GM19324 (cell line): Measurements from ENCODE around the gene CA12.
"Not testable (repeated sequence)": the region's sequence is repeated elsewhere in the genome, so short reads cannot be mapped to it uniquely, and the experiment has no call there.

Source experiments
- ATAC-seq: cut with Tn5 transposase; IDR thresholded peaks from one replicate; pipeline ENCODE4 v1.9.1; 2021; ENCODE audit warnings: mild to moderate bottlenecking, moderate library complexity; ENCODE audit not compliant: unreplicated experiment, low FRiP score

The CA12 gene

GRCh38 chr15:63362196-63362595 is 19.4 kb downstream of the CA12 start:
- ATAC-seq: no peak

- no peak for ATAC-seq
Measured at GRCh38 chr15:63360170-63360569, 21.5 kb downstream of the CA12 start.

- ATAC-seq: no peak
Measured at GRCh38 chr15:63358241-63359029, 23.2 kb downstream of the CA12 start.

DNA sequence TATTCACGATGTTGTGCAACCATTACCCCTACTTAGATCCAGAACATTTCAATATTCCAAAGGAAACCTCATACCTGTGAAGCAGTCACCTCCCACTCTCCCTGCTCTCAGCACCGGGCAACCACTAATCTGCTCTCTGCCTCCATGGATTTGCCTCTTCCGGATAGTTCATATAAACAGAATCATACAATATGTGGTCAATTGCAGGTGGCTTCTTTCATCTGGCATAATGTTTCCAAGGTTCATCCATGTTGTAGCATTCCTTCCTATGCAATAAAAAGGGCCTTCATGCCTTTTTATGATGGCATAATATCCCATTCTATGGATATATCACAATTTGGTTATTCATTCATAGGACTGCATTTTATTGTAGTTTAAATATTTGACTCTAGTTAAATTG is 23.9 kb downstream of the CA12 start:
- ATAC-seq: no peak

DNA sequence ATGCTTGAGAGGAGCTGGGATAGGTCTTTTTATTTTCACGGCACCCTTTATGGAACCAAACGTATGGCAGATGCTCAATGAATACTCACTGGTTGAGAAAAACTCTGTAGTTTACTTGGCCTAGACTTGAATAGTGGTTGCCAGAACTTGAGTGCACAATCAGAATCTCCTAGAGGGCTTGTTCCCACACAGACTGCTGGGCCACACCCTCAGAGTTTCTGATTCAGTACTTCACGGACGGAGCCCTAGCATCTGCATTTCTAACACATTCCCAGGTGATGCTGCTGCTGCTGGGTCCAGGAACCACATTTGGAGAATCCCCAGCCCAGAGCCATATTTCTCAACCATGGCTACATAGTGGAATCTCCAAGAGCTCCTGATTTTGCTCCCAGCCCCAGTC is 24.6 kb downstream of the CA12 start:
- no peak for ATAC-seq

DNA sequence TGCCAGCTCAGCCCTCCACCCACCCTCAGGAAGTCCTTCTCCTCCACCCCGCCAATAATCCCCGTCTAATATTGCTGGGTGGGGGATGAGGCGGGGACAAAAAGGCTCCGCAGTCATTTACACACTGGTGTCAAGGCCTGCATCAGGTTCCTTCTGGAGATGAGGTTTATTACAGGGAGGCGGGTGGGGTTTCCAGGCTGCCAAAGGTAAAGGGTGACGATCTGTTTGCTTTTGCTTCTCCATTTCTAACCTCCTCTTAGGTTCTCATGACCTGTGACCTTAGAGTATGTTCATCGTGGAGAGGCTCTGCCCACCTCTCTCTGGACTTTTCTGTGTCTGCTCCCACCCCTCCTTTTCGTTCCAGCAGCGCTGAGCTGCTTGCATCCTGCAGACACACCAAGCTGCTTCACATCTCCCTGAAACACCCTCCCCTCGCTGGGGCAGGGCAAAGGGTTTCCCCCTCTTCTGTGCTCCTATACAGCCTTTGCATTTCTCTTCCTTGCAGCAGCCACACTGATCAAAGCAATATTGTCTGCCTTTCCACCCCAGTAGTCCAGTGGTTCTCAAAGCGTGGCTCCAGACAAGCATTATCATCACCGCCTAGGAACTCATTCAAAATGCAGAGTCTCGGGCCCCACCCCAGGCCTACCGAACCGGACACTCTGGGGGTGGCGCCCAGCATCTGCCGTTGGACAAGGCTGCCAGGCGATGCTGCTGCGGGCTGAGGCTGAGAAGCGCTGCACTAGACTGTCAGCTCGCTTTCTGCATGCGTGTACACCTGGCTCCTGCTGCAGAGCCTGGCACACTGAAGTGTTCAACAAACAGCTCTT is 26.6 kb downstream of the CA12 start:
- no peak for ATAC-seq

DNA sequence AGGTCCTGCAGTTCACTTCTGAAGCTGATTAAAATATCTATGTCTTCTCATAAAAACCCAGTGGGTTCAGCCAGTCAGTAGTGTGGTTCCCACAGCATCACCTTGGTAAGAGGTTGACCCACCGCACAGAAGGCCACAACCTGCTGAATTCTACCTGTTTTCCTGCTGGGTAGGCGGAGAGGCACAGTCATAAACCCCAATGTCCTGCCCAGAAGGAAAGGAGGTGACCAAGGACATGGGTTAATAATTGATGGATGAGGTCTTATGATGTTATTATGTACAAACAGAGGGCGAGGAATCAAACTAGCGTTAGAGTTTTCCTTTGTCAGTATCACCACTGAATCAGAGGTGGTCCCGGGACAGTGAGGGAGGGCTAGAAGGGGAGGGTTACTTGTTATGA is 27.8 kb downstream of the CA12 start:
- no peak for ATAC-seq

DNA sequence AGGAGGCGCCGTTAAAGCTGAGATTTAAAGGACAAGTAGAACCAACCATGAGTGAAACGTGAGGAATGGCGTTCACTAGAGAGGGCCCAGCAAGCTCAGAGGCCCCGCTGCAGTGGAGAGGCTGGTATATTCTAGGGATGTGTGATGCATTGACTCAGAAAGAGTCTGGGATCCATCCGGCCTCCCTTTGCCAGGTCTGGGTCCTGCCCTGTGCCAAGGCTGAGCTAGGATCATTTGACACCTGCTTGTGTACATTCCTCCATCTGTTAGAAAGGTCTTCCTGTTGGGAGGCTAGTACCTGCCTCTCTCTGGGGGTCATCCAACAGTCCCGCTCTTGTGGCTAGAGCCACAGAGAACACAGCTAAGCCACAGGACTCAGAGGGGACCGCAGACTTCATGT is 28.4 kb downstream of the CA12 start:
- no peak for ATAC-seq

DNA sequence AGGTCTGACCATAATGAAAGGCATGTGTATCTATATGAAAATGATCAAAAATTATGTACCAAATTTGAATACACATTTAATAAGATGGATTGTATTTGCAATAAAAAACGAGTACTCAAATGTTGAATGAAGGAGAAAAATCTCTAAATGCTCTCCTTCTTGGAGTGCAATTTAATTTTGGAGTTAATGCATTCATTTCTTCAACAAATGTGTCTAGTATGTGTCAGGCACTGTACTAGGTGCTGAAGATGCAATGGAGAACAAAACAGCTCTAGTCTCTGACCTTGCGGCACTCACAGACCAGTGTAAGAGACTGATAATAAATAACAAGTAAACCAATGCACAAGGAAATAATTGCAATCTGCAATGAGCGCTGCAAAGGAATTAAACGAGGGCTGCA is 28.8 kb downstream of the CA12 start:
- ATAC-seq: no peak

DNA sequence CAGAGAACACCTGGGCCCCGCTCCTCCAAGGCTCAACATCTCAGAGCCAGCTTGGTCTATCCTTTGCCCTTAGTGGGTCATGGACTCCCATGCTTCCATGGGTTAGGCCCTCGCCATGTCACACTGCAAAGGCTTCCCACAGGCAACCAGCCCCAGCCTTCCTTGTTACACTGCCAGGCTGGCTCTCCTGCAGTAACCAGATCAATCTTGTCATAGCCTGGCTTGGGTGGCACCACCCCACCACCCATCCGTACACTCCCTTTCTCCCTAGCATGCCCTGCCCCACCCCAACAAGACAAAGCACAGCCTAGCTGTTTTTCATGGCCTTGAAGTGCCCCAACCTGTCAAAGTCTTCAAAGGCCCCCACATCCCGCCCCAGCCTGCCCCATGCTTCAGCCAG is 30.5 kb downstream of the CA12 start:
- no peak for ATAC-seq

DNA sequence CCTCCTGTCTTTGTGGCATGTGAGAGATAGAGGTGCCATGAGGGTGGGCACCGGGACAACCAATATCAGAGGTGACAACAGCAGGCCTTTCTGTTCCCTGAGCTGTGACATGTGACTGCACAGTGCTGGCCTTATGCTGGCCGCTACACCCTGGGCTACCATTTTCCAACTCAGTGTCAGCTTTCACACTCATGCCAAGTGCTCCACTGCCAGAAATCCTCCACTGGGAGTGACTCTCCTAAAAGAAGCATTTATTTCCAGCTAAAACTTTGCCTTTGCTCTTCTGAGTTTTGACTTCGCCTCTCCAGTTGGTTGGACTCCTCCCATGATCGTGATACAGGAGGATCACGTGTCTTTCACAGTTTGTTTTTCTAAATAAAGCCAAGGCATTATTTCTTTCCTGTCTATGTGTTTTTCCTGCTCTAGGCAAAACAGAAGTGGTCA is 31.4 kb downstream of the CA12 start:
- no peak for ATAC-seq

- no peak for ATAC-seq
Measured at GRCh38 chr15:63349621-63350020, 32.0 kb downstream of the CA12 start.

DNA sequence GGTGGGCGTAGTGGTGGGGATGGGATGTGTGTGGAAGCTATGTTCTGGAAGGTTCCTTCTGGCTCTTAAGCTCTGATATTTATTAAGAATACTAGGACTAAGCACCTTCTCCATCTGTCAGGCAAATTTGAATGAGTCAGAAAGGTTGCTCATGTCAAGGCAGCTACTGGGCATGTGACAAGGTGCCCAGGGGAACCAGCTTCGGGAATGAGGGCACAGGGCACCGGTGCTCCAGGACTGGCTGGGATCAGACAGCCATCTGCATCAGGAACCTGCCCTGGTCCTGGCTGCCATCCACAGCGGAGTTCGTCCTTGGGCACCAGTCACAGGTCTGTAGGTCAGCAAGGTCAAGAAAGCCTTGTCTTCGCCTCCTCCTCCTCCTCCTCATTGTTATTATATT is 32.5 kb downstream of the CA12 start:
- ATAC-seq: no peak

DNA sequence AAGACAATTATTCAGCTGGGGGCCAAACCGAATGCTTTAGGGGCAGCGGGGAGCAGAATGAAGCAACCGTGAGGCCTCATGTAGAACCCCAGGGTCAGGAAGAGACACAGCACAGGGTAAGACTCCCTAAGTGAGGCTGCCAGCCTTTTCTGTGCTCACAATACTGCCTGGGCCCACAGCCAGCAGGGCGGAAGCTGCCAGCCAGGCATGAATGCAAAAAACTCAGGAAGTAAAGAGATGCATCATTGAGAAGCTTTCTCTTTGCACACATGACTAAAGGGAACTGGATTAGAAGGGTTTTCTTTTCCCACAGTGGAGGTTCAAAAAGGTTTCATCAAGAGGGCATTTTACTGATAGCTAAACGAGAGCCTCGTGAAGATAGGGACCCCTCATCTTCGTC is 33.3 kb downstream of the CA12 start:
- ATAC-seq: no peak

- no peak for ATAC-seq
Measured at GRCh38 chr15:63347074-63347857, 34.4 kb downstream of the CA12 start.

- ATAC-seq: no peak
Measured at GRCh38 chr15:63345391-63345752, 36.3 kb downstream of the CA12 start.

DNA sequence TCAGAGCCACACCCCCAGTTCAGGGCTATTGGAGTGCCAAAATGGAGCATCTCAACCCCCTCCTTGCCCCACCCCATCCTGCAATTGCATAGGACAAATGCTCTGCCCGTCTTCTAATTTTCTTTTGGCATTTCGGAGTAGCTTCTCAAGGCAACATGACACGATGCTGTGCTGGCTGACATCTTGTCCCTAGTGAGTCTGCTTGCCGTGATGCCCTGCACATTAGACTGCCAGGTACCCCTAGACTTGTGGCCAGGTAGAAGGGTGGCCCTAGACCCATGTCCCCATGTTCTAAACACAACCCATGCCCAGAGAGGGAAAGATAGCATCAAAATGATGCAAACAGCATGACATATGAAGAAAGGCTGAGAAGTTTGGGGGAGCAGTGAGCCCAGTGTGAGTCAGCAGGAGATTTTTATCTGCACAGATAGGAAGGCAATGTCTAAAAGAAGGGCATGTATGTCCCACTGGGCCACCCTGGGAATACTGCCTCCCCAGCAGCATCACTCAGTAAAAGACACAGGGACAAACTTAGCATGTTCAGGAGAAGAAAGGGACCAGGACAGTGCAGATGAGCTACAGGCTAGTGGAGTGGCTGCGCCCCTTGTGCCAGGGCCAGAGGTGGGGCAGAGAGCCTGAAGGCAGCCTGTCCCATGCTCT is 36.8 kb downstream of the CA12 start:
- no peak for ATAC-seq

- ATAC-seq: not testable (repeated sequence)
Measured at GRCh38 chr15:63342996-63343562, 38.6 kb downstream of the CA12 start.

DNA sequence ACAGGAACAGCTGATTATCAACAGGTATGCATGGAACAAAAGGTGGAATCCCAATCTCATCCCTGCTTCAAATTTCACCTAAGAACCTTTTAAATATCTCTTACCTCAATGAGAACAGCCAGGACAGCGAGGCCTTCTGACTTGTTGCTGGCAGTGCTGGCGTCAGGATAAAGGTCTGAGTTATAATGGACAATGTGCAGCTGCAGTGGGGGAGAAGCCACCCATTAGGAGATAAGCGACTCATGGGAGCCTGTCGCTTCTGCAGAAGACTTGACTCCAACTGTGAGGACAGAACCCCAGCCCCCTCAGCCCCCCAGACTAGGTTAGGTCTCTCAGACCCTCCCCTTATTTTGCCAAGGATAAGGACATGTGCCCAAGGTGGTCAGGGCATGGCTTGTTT is 39.7 kb downstream of the CA12 start:
- ATAC-seq: no peak

- ATAC-seq: no peak
Measured at GRCh38 chr15:63340878-63341277, 40.8 kb downstream of the CA12 start.
